HG02623 (cell line): ENCODE measurements around the gene HEXD.
"Not testable (repeated sequence)": the region's sequence is repeated elsewhere in the genome, so short reads cannot be mapped to it uniquely, and the experiment has no call there.

ENCODE experiments used
- ATAC-seq: cut with Tn5 transposase; IDR thresholded peaks from one replicate; pipeline ENCODE4 v1.9.1; 2021; ENCODE audit warnings: moderate library complexity; ENCODE audit not compliant: unreplicated experiment

The HEXD gene

GRCh38 chr17:82439829-82440365, 21.8 kb downstream of the HEXD start:
- no peak for ATAC-seq

GRCh38 chr17:82440469-82440981, 22.4 kb downstream of the HEXD start:
- ATAC-seq, result no peak

GRCh38 chr17:82440991-82441627, 23.0 kb downstream of the HEXD start:
- ATAC-seq, result no peak

DNA sequence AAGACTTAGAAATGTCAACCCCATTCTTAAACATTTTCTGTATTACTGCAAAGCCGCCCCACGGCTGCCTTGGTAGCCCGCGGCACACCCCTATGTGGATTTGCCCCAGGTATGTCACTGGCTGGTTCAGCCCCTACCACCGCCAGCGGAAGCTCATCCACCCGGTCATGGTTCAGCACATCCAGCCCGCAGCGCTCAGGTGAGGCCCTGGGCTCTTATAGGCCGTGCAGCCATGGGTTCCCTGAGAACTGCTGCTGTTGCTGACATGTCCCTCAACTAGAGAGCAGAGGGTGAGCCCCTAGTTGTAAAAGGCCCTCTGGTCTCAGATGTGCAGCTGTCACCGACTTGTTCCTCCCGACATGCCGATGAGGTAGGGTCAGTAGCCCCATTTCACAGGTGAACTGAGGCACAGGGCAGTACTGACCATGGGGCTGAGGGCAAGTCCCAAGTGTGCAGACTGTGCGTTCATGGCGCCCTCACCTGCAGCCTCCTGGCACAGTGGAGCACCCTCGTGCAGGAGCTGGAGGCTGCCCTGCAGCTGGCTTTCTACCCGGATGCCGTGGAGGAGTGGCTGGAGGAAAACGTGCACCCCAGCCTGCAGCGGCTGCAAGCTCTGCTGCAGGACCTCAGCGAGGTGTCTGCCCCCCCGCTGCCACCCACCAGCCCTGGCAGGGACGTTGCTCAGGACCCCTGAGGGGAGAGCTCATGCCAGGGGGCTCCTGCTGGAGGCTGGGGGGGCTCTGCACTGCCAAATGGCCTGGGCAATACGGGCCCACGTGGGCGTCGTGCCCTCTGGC, 23.7 kb downstream of the HEXD start:
- no peak for ATAC-seq

GRCh38 chr17:82442643-82443464, 24.7 kb downstream of the HEXD start:
- ATAC-seq, result no peak

DNA sequence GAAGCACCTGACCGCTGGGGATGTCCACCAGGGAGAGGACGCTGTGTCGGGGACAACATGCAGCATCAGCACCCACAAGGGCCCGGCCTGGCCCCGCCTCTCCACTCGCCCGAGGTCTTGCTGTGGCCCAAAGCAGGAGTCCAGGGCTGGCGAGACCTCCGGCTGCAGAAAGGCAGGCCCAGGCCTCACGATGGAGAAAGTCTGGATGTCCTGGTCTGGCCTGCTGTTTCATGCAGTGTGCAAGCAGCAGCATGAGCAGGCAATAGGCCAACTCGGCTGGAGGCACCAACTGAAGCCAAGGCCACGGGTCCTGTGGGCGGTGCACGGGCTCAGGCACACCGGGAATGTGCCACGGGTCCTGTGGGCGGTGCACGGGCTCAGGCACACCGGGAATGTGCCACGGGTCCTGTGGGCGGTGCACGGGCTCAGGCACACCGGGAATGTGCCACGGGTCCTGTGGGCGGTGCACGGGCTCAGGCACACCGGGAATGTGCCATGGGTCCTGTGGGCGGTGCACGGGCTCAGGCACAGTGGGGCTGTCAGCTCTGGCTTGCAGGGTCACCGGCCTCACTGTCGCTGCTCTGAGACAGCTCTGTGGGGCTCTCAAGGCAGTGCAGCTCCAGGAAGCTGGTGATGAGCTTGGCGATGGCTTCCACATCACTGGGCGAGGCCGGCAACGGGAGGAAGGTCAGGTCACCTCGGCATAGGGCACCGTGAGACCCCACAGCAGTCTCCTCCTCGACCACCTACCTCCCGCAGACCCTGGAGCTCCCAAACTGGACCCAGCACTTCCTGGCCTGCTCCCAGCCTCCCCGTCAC, 25.5 kb downstream of the HEXD start:
- ATAC-seq, result no peak

DNA sequence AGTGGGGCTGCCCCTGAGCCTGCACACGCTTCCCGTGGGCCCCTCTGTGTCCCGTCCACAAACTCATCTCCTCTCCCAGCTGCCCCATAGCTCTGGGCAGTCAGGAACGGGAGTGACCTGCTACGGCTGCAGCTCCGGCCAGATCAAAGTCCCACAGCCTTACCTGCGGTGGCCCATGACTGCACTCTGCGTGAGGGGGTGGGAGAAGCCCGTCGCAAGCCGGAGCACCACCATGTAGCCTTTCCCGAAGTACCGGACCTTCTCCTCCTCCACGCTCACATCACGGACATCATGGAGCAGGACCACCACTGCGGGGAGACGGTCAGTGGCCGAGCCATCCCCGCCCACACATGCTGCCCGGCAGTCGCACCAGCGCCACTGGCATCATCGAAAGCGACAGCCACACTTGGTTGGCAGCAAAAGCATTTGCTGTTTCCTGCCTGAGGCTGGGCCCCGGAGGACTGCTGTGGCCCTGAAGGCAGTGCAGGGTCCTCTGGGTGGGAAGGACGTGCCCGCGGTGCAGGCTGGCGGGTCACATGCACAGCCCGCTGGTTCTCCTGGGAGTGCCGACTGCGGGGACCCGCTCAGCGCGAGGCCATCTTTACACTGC, 26.2 kb downstream of the HEXD start:
- ATAC-seq, result no peak

DNA sequence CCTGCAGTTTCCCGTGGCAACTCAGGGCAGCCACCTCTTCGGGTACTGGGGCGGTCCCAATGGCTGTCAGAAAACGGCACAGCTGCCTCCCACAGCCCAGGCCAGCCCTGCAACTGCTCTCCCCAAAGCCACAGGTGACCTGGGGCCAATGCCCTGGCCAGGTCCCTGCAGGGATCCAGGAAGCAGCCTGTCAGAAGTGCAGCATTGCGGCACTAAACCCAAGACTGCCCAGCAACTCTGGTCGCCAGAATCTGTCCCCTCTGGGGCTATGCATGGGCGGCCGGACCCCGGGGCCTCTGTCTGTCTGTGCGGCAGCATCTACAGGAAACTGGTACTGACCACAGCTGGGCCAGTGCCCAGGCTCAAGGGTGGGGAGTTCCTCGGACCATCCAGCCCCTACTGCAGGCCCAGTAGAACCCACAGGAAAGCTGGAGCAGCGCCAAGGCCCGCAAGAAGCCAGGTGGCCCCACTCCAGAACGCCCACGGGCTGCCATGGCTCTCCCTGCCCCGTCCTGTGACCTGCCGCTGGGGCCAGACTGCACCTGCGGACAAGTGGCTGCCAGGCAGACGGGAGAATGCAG, 26.9 kb downstream of the HEXD start:
- ATAC-seq, result no peak

DNA sequence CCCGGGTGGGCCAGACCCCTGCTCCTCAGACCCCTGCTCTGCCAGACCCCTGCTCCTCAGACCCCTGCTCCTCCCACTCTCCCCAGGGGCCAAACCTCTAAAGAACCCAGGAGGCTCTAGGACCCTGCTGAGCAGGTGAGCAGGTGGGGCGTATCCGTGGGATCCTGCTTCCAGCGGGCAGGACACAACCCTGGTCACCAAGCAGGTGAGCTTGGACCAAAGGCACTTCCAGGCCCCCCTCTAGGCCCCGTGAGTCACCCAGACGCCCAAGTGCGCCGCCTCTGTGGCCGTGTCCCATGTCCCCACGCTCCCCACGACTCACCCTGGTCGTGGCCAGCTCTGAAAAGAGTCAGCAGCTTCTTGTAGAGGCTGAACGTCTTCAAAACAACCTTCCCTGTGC, 27.4 kb downstream of the HEXD start:
- no peak for ATAC-seq

DNA sequence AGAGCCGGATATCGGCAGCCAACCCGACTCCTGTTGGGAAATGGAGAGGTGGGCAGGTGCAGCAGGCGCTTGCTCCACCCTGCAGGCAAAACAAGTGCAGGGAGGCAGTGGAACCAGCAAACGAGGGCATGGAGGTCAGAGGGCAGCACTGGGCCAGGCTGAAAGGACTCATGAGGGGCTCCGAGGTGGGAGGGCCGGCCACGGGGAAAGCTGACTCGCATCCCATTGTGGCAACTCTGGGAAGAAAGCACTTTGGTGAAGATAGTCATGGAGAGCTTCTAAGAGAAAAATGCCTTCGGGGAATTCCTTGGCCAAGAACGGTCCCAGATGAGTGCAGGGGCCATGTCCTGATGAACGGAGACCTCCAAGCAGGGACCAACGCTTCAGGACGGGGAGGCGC, 28.0 kb downstream of the HEXD start:
- ATAC-seq, result no peak

GRCh38 chr17:82446649-82447048, 28.5 kb downstream of the HEXD start:
- ATAC-seq, result no peak

DNA sequence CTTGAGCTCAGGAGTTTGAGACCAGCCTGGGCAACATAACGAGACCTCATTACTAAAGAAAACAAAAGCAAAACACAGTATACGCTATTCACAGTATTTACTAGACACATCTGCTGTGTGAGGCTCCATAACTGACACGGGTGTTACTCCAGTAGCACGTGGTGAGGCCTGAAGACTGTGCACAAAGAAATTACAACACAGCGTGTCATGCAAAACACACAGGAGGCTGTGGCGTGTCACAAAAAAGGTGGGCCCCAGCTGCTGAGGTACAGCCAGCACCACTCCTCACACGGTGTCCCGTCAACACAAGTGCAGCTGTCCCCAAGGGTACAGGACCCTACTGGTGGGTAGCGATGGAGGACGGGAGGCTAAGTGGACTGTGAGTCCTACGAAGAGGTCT, 29.7 kb downstream of the HEXD start:
- ATAC-seq, result no peak

DNA sequence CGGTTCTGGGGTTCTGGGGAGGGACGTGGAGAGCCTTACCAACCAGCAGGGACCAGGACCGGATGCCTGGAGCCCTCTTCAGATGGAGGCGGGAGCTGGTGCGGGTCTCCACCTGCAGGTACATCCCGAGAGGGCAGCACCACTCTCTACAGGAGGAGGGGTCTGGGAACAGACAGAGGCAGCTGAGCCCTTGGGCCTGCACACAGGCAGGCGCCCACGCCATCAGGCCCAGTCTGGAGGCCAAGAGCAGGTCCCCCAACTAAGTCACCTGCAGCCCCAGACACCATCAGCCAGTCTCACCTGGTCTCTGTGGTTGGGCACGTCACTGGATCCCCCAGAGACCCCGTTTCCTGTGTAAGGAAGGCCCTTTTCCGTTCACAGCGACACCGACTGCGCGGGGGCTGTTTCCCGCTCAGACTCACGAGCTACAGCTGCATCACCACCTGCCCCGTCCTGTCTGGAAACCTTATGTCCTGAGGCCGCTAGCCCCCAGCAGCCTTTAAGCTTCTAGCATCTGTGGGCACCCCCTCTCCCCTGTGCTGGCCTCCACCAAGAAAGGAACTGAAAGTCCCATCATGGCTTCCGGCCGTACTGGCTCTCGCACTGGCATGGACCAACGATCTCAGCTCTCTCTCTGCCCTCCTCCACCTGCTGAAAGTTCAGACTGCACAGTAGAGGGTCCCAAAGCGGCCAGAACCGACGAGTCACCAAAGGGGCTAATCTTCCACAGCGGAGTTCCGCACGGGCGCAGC, 31.2 kb downstream of the HEXD start:
- ATAC-seq, result peak; percentile 47

- no peak for ATAC-seq
Observed at GRCh38 chr17:82449883-82450356, 31.8 kb downstream of the HEXD start.

DNA sequence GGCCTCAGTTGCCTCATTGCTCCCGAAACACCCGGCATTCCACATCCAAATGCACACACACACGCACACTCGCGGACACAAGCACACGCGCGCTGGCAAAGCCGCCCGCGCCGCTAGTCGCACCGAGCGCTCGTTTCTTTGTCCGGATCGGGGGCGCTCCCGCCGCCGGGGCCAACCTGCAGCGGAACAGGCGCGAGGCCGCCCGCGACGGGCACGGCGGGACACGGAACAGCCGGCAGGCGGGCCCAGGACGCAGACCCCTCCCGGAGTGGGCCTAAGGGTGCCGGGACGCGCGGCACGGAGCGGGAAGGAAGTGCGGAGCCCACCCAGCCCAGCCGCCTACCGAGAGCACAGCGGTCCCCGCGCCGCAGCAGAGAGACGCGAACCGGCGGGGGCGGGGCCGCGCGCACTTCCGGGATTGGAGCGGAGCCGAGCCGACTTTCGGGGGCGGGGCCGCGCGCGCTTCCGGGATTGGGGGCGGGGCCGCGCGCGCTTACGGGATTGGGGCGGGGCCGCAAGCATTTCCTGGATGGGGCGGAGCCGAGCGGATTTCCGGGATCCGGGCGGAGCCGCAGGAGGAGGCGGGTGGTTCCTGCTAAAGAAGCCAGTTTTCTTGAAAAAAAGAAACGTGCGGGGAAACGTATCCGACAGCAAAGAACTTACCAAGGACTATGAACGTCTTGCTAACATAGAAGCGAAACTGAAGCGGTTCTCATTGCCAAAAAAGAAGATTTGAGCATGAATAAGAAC, 32.4 kb downstream of the HEXD start, which contains the start of gene CYBC1:
Gene CYBC1, minus strand, starts transcription at position 396 of the 750 bp plus-strand sequence. CDS start 1,498 bp downstream, outside the sequence.
- peak; percentile 69 for ATAC-seq

DNA sequence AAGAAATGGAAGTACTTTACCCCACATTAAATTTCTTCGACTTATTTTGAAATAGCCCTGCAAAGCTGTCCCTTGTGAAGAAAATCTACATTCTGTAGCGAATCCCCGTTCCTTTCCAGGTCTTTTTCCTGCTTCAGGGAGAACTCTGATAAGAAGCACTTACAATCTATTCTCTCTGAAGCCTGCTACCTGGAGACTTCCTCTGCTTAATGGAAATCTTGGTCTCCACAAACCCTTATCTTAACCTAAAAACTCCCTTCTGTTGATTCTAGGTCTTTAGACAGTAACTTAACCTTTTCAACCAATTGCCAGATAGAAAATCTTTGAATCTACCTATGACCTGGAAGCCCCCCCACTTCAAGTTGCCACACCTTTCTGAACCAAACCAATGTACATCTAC, 34.0 kb downstream of the HEXD start:
- no peak for ATAC-seq

DNA sequence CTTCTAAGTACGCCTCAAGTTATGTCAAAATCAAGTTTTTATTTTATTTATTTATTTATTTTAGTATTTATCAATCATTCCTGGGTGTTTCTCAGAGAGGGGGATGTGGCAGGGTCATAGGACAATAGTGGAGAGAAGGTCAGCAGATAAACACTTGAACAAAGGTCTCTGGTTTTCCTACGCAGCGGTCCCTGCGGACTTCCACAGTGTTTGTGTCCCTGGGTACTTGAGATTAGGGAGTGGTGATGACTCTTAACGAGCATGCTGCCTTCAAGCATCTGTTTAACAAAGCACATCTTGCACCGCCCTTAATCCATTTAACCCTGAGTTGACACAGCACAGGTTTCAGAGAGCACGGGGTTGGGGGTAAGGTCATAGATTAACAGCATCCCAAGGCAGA, 35.0 kb downstream of the HEXD start:
- ATAC-seq, result not testable (repeated sequence)

DNA sequence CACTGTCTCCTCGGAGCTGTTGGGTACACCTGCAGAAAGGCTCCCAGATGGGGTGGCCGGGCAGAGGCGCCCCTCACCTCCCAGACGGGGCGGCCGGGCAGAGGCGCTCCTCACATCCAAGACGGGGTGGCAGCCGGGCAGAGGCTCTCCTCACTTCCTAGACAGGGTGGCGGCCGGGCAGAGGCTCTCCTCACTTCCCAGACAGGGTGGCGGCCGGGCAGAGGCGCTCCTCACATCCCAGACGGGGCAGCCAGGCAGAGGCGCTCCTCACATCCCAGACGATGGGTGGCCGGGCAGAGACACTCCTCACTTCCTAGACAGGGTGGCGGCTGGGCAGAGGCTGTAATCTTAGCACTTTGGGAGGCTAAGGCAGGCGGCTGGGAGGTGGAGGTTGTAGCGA, 35.6 kb downstream of the HEXD start:
- not testable (repeated sequence) for ATAC-seq
